ENCODE measurements around the gene C12orf56.

DNA sequence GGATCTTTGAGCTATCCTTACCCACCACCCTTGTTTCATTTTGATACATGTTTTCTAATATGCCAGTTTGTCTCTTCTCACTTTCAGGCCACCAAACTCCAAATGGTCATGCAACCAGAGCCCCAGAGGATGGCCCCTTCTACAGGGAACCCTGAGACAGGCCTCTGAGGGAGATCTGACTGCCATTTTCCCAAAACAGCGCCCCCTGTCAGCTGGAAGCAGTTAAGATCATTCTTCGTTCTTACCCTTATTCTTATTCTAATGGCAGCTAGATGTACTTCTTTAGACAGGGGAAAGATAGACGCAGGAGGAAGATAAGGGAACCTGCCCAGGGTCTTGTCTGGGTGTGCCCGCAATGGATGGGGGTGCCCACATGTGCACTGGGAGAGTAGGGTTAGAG, 38.4 kb downstream of the C12orf56 start:
- TF ChIP-seq, protein P1, sequence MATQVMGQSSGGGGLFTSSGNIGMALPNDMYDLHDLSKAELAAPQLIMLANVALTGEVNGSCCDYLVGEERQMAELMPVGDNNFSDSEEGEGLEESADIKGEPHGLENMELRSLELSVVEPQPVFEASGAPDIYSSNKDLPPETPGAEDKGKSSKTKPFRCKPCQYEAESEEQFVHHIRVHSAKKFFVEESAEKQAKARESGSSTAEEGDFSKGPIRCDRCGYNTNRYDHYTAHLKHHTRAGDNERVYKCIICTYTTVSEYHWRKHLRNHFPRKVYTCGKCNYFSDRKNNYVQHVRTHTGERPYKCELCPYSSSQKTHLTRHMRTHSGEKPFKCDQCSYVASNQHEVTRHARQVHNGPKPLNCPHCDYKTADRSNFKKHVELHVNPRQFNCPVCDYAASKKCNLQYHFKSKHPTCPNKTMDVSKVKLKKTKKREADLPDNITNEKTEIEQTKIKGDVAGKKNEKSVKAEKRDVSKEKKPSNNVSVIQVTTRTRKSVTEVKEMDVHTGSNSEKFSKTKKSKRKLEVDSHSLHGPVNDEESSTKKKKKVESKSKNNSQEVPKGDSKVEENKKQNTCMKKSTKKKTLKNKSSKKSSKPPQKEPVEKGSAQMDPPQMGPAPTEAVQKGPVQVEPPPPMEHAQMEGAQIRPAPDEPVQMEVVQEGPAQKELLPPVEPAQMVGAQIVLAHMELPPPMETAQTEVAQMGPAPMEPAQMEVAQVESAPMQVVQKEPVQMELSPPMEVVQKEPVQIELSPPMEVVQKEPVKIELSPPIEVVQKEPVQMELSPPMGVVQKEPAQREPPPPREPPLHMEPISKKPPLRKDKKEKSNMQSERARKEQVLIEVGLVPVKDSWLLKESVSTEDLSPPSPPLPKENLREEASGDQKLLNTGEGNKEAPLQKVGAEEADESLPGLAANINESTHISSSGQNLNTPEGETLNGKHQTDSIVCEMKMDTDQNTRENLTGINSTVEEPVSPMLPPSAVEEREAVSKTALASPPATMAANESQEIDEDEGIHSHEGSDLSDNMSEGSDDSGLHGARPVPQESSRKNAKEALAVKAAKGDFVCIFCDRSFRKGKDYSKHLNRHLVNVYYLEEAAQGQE (IDR thresholded peaks at IDR 0.05; ENCODE audit: low read depth): no peak
- TF ChIP-seq YY1 (IDR thresholded peaks at IDR 0.05; ENCODE audit: low read depth) (no peak), EP300 (IDR thresholded peaks at IDR 0.05; ENCODE audit: borderline replicate concordance) (no peak), FOXM1 (IDR thresholded peaks at IDR 0.05; ENCODE audit: borderline replicate concordance, low read depth) (no peak), CEBPB (IDR thresholded peaks at IDR 0.05) (no peak), ZBTB7A (IDR thresholded peaks at IDR 0.05; ENCODE audit: low read depth) (no peak), NFIC (IDR thresholded peaks at IDR 0.05) (no peak), TAF1 (IDR thresholded peaks at IDR 0.05; ENCODE audit: low read depth) (no peak), RAD21 (IDR thresholded peaks at IDR 0.05; ENCODE audit: low read depth) (no peak), EGR1 (IDR thresholded peaks at IDR 0.05) (no peak)
- TF ChIP-seq, protein P2, sequence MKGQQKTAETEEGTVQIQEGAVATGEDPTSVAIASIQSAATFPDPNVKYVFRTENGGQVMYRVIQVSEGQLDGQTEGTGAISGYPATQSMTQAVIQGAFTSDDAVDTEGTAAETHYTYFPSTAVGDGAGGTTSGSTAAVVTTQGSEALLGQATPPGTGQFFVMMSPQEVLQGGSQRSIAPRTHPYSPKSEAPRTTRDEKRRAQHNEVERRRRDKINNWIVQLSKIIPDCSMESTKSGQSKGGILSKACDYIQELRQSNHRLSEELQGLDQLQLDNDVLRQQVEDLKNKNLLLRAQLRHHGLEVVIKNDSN (IDR thresholded peaks at IDR 0.05): no peak
- TF ChIP-seq, protein P3, sequence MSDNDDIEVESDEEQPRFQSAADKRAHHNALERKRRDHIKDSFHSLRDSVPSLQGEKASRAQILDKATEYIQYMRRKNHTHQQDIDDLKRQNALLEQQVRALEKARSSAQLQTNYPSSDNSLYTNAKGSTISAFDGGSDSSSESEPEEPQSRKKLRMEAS (IDR thresholded peaks at IDR 0.05): no peak
